Choroid plexus epithelial cell (primary cell): ENCODE measurements around the gene HRG.
"Not testable (repeated sequence)": the region's sequence is repeated elsewhere in the genome, so short reads cannot be mapped to it uniquely, and the experiment has no call there.

ENCODE experiments used
- DNase-seq: peaks from one replicate; pipeline ENCODE4 v3.0.0-alpha.2; 2010; ENCODE audit warnings: low read depth
- H3K4me3 ChIP-seq: 2 replicates; pipeline ENCODE4 v1.5.1; 2011; ENCODE audit warnings: low read depth, mild to moderate bottlenecking, control low read depth, low read length, moderate library complexity
- CTCF ChIP-seq: conservative IDR thresholded peaks from 2 replicates; pipeline ENCODE4 v1.5.1; 2011; ENCODE audit warnings: low read depth, mild to moderate bottlenecking, control low read depth, inconsistent platforms, low read length, moderate library complexity

HRG gene

DNA sequence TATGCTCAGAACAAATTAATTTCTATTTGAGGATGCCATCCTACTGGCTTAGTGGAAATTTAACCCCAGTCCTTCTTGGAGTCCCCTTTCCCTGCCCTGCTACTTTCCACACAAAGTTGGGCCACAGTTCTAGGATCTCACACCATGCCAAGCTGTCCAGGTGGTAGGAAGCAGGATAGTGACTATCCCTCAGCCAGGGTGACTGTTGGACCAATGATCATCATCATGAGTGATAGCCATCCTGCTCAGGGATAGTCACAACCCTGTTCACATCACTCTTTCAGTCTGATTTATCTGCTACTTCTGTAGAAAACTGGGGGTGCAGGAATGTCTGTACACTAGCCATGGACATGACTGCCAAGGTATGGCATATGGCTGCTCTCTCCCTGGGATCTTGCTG lies 12.8 kb downstream of the HRG start:
- TF ChIP-seq CTCF, result no peak
- H3K4me3 ChIP-seq, result no peak overlapping the region
- DNase-seq, result no peak

- TF ChIP-seq CTCF, result no peak
- H3K4me3 ChIP-seq, result no peak overlapping the region
- no peak for DNase-seq
These were observed 13.3 kb downstream of the HRG start for GRCh38 chr3:186679151-186679550.

- no peak overlapping the region for H3K4me3 ChIP-seq
- no peak for TF ChIP-seq CTCF
- no peak for DNase-seq
These were observed 15.1 kb downstream of the HRG start for GRCh38 chr3:186680869-186681268.

GRCh38 chr3:186682812-186683211 lies 17.0 kb downstream of the HRG start:
- no peak for TF ChIP-seq CTCF
- no peak for DNase-seq
- H3K4me3 ChIP-seq, result no peak overlapping the region

- DNase-seq, result no peak
- no peak for TF ChIP-seq CTCF
- no peak overlapping the region for H3K4me3 ChIP-seq
These were observed 18.2 kb downstream of the HRG start for GRCh38 chr3:186683979-186684378.

- DNase-seq, H3K4me3 ChIP-seq: not testable (repeated sequence)
These were observed 20.7 kb downstream of the HRG start for GRCh38 chr3:186686475-186686874.

GRCh38 chr3:186687120-186687651 lies 21.4 kb downstream of the HRG start:
- no peak for TF ChIP-seq CTCF
- DNase-seq, result no peak
- H3K4me3 ChIP-seq, result no peak overlapping the region

GRCh38 chr3:186690304-186690703 lies 24.5 kb downstream of the HRG start:
- not testable (repeated sequence) for H3K4me3 ChIP-seq, DNase-seq
